GM19452 (cell line): ENCODE measurements around the gene GNB1L.

Experiments used
- ATAC-seq: cut with Tn5 transposase; IDR thresholded peaks from one replicate; pipeline ENCODE4 v1.9.1; 2021; ENCODE audit not compliant: unreplicated experiment

The GNB1L gene

GRCh38 chr22:19755145-19755710 is 99.4 kb downstream of the GNB1L start:
- ATAC-seq, result no peak

- ATAC-seq, result no peak
These were observed 100.0 kb downstream of the GNB1L start for GRCh38 chr22:19754701-19755144.

GRCh38 chr22:19753996-19754700 is 100.5 kb downstream of the GNB1L start:
- no peak for ATAC-seq

GRCh38 chr22:19753090-19753842 is 101.4 kb downstream of the GNB1L start:
- no peak for ATAC-seq

GRCh38 chr22:19751497-19752245 is 103.0 kb downstream of the GNB1L start:
- ATAC-seq, result no peak

- no peak for ATAC-seq
These were observed 103.9 kb downstream of the GNB1L start for GRCh38 chr22:19750507-19751490.

GRCh38 chr22:19749876-19750275 is 104.8 kb downstream of the GNB1L start:
- ATAC-seq, result no peak

GRCh38 chr22:19748991-19749664 is 105.5 kb downstream of the GNB1L start:
- no peak for ATAC-seq

- no peak for ATAC-seq
These were observed 106.5 kb downstream of the GNB1L start for GRCh38 chr22:19748139-19748538.

GRCh38 chr22:19747551-19747950 is 107.1 kb downstream of the GNB1L start:
- ATAC-seq, result no peak

- ATAC-seq, result no peak
These were observed 107.9 kb downstream of the GNB1L start for GRCh38 chr22:19746726-19747125.

GRCh38 chr22:19745155-19746101 is 109.2 kb downstream of the GNB1L start:
- no peak for ATAC-seq

GRCh38 chr22:19744350-19745006 is 110.2 kb downstream of the GNB1L start:
- ATAC-seq, result no peak

- ATAC-seq, result no peak
These were observed 111.0 kb downstream of the GNB1L start for GRCh38 chr22:19743651-19744050.

- ATAC-seq, result no peak
These were observed 111.6 kb downstream of the GNB1L start for GRCh38 chr22:19743081-19743480.

- ATAC-seq, result no peak
These were observed 112.3 kb downstream of the GNB1L start for GRCh38 chr22:19742160-19743066.

- no peak for ATAC-seq
These were observed 113.6 kb downstream of the GNB1L start for GRCh38 chr22:19741053-19741452.
